GM23338 (cell line): Measurements from ENCODE around the gene KCNJ10. TPM values are rescaled to one million over a fixed set of nuclear protein-coding genes. Genes with fewer than 3 reads are reported as not detected.

Experiments used
- ATAC-seq: fragments of 200-7000 bp; cut with Tn5 transposase; 3 replicates; pipeline ENCODE4 v1.9.1; 2020
- DNase-seq: peaks from one replicate; pipeline ENCODE4 v3.0.0-alpha.2; 2015; ENCODE audit warnings: low spot score
- H2AFZ ChIP-seq: fragments of 200-600 bp; sonication (generic); 2 replicates; pipeline ENCODE4 v1.8.0; 2016; ENCODE audit warnings: antibody characterized with exemption, mild to moderate bottlenecking, moderate library complexity
- H3F3A ChIP-seq: fragments of 200-600 bp; sonication (generic); replicated peaks from 2 replicates; pipeline ENCODE4 v1.8.0; 2017; ENCODE audit warnings: antibody characterized with exemption, mixed run types, low read depth
- H3K27ac ChIP-seq: fragments of 200-600 bp; sonication (generic); 2 replicates; pipeline ENCODE4 v1.6.1; 2016; ENCODE audit warnings: low read depth
- H3K27me3 ChIP-seq: fragments of 200-600 bp; sonication (generic); 2 replicates; pipeline ENCODE4 v1.8.0; 2016; ENCODE audit warnings: mild to moderate bottlenecking, mixed run types, moderate library complexity; ENCODE audit not compliant: insufficient read depth
- H3K36me3 ChIP-seq: fragments of 200-600 bp; sonication (generic); 2 replicates; pipeline ENCODE4 v1.8.0; 2016; ENCODE audit warnings: mild to moderate bottlenecking; ENCODE audit not compliant: insufficient read depth
- H3K4me1 ChIP-seq: fragments of 200-600 bp; sonication (generic); 2 replicates; pipeline ENCODE4 v1.8.0; 2016; ENCODE audit warnings: mild to moderate bottlenecking, moderate library complexity; ENCODE audit not compliant: insufficient read depth
- H3K4me2 ChIP-seq: fragments of 200-600 bp; sonication (generic); 2 replicates; pipeline ENCODE4 v1.7.1; 2017; ENCODE audit warnings: mixed run types
- H3K4me3 ChIP-seq: fragments of 200-600 bp; sonication (generic); 2 replicates; pipeline ENCODE4 v1.6.1; 2016; ENCODE audit warnings: mixed run types
- H3K79me2 ChIP-seq: fragments of 200-600 bp; sonication (generic); replicated peaks from 2 replicates; pipeline ENCODE4 v1.8.0; 2017; ENCODE audit warnings: mild to moderate bottlenecking; ENCODE audit not compliant: insufficient read depth
- H3K9me2 ChIP-seq: fragments of 200-600 bp; sonication (generic); 2 replicates; pipeline ENCODE4 v1.8.0; 2017; ENCODE audit not compliant: insufficient read depth
- H4K20me1 ChIP-seq: fragments of 200-600 bp; sonication (generic); replicated peaks from 2 replicates; pipeline ENCODE4 v1.8.0; 2017; ENCODE audit warnings: mild to moderate bottlenecking; ENCODE audit not compliant: insufficient read depth
- H3K27ac Mint-ChIP-seq: 2 replicates; pipeline ENCODE4 v1.8.0; 2020; ENCODE audit warnings: inconsistent platforms, mild to moderate bottlenecking, moderate library complexity, mixed read lengths
- H3K27me3 Mint-ChIP-seq: 3 replicates; pipeline ENCODE4 v1.8.0; 2022; ENCODE audit warnings: low read depth, mild to moderate bottlenecking, moderate library complexity, mixed read lengths, inconsistent platforms; ENCODE audit not compliant: insufficient read depth, poor library complexity
- H3K36me3 Mint-ChIP-seq: 3 replicates; pipeline ENCODE4 v1.8.0; 2021; ENCODE audit warnings: low read depth, mild to moderate bottlenecking, inconsistent platforms, moderate library complexity, mixed read lengths
- H3K4me1 Mint-ChIP-seq: 3 replicates; pipeline ENCODE4 v1.8.0; 2020; ENCODE audit warnings: mild to moderate bottlenecking, inconsistent platforms, mixed read lengths
- H3K4me3 Mint-ChIP-seq: 3 replicates; pipeline ENCODE4 v1.8.0; 2021; ENCODE audit warnings: moderate library complexity, mild to moderate bottlenecking, inconsistent platforms, mixed read lengths
- H3K9me3 Mint-ChIP-seq: 3 replicates; pipeline ENCODE4 v1.8.0; 2020; ENCODE audit warnings: moderate library complexity, mild to moderate bottlenecking, inconsistent platforms, mixed read lengths
- JUNB ChIP-seq: IDR thresholded peaks from one replicate; pipeline ENCODE4 v1.6.1; 2016; ENCODE audit warnings: antibody characterized with exemption; ENCODE audit not compliant: unreplicated experiment
- STAT1 ChIP-seq: IDR thresholded peaks from one replicate; pipeline ENCODE4 v1.6.1; 2016; ENCODE audit warnings: antibody characterized with exemption; ENCODE audit not compliant: unreplicated experiment
- ZNF114 ChIP-seq: fragments of 250-450 bp; sonication (Bioruptor Pico); IDR thresholded peaks from 2 replicates; pipeline ENCODE4 v1.5.0; 2020; ENCODE audit warnings: mild to moderate bottlenecking, moderate library complexity
- polyA plus RNA-seq: library from polyadenylated mRNA; unstranded; fragments of >200 nt; fragmentation: Nextera tagmentation; extraction: Ambion mirVana; gene quantifications from 2 replicates; pipeline ENCODE4 v1.2.1, GENCODE V29; 2016
- total RNA-seq: library from RNA; depleted of rRNA; stranded (reverse); fragments of >200 nt; shearing (Covaris generic); gene quantifications from 2 replicates; pipeline ENCODE4 v1.2.3, GENCODE V29; 2014
- TF ChIP-seq, protein P1 (sequence below): fragments of 250-450 bp; sonication (Bioruptor Pico); IDR thresholded peaks from 2 replicates; pipeline ENCODE4 v1.5.0; 2020; ENCODE audit warnings: mild to moderate bottlenecking, moderate library complexity
- TF ChIP-seq, protein P2 (sequence below): IDR thresholded peaks from 2 replicates; pipeline ENCODE4 v1.6.1; 2016; ENCODE audit warnings: antibody characterized with exemption

KCNJ10 gene
- total and polyA plus RNA-seq, 2 experiments from 2014 or later = 1.4 to 2.8 TPM

DNA sequence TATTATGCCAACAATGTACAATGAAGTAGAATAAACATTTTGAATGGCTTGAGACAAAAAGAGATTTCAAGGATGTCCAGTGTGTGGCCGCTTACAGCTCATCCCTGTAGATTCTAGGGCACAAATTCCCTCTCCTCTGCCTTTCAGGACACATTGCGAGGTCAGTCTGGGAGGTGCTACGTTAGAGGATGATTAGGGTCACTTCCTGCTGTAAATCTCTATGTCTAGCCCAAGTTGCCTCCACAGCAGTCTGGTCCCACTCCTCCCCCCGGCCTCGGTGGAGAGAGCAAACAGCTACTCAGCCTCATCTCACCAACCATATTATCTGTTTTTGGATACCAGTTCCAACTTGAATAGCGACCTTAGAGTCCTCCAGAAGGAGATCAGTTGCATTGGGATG lies 17.0 kb downstream of the KCNJ10 start (continued):
- TF ChIP-seq, protein P1, sequence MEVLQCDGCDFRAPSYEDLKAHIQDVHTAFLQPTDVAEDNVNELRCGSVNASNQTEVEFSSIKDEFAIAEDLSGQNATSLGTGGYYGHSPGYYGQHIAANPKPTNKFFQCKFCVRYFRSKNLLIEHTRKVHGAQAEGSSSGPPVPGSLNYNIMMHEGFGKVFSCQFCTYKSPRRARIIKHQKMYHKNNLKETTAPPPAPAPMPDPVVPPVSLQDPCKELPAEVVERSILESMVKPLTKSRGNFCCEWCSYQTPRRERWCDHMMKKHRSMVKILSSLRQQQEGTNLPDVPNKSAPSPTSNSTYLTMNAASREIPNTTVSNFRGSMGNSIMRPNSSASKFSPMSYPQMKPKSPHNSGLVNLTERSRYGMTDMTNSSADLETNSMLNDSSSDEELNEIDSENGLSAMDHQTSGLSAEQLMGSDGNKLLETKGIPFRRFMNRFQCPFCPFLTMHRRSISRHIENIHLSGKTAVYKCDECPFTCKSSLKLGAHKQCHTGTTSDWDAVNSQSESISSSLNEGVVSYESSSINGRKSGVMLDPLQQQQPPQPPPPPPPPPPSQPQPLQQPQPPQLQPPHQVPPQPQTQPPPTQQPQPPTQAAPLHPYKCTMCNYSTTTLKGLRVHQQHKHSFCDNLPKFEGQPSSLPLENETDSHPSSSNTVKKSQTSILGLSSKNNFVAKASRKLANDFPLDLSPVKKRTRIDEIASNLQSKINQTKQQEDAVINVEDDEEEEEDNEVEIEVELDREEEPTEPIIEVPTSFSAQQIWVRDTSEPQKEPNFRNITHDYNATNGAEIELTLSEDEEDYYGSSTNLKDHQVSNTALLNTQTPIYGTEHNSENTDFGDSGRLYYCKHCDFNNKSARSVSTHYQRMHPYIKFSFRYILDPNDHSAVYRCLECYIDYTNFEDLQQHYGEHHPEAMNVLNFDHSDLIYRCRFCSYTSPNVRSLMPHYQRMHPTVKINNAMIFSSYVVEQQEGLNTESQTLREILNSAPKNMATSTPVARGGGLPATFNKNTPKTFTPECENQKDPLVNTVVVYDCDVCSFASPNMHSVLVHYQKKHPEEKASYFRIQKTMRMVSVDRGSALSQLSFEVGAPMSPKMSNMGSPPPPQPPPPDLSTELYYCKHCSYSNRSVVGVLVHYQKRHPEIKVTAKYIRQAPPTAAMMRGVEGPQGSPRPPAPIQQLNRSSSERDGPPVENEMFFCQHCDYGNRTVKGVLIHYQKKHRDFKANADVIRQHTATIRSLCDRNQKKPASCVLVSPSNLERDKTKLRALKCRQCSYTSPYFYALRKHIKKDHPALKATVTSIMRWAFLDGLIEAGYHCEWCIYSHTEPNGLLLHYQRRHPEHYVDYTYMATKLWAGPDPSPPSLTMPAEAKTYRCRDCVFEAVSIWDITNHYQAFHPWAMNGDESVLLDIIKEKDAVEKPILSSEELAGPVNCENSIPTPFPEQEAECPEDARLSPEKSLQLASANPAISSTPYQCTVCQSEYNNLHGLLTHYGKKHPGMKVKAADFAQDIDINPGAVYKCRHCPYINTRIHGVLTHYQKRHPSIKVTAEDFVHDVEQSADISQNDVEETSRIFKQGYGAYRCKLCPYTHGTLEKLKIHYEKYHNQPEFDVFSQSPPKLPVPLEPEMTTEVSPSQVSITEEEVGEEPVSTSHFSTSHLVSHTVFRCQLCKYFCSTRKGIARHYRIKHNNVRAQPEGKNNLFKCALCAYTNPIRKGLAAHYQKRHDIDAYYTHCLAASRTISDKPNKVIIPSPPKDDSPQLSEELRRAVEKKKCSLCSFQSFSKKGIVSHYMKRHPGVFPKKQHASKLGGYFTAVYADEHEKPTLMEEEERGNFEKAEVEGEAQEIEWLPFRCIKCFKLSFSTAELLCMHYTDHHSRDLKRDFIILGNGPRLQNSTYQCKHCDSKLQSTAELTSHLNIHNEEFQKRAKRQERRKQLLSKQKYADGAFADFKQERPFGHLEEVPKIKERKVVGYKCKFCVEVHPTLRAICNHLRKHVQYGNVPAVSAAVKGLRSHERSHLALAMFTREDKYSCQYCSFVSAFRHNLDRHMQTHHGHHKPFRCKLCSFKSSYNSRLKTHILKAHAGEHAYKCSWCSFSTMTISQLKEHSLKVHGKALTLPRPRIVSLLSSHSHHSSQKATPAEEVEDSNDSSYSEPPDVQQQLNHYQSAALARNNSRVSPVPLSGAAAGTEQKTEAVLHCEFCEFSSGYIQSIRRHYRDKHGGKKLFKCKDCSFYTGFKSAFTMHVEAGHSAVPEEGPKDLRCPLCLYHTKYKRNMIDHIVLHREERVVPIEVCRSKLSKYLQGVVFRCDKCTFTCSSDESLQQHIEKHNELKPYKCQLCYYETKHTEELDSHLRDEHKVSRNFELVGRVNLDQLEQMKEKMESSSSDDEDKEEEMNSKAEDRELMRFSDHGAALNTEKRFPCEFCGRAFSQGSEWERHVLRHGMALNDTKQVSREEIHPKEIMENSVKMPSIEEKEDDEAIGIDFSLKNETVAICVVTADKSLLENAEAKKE (CRISPR knock-in tag) = no peak
- TF ChIP-seq, protein P2, sequence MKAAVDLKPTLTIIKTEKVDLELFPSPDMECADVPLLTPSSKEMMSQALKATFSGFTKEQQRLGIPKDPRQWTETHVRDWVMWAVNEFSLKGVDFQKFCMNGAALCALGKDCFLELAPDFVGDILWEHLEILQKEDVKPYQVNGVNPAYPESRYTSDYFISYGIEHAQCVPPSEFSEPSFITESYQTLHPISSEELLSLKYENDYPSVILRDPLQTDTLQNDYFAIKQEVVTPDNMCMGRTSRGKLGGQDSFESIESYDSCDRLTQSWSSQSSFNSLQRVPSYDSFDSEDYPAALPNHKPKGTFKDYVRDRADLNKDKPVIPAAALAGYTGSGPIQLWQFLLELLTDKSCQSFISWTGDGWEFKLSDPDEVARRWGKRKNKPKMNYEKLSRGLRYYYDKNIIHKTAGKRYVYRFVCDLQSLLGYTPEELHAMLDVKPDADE = no peak
- no peak for TF ChIP-seq JUNB

DNA sequence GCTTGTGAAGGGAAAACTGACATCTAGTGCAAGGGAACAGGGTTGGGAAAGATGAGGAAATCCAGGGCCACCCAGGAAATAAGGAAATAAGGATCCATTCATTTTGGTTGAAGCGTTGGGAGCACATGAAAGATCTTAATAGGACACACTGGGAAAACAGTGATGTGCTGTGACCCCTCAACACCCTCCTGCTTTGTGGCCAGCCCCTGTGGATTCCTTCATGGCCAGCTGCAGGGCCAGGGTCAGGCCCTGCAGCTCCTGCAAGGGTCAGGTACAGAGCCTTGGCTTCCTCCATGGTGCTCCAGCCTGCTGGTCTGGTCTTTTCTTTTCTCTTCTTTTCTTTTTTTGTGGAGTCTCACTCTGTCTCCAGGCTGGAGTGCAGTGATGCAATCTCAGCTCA lies 19.3 kb downstream of the KCNJ10 start:
- no peaks in the 10 kb centered on the region for H3K9me3 Mint-ChIP-seq
- Histone ChIP-seq H3K4me2 (no peak overlapping the region), H3K27ac (no peak overlapping the region), H3K9me2 (no peaks in the 10 kb centered on the region; the same call in none of the 2 replicates), H3K4me3 (no peak overlapping the region), H4K20me1 (no peaks in the 10 kb centered on the region), H3F3A (0 out of 2 replicates have a peak, but pooled peaks cover 6% of the 10 kb centered on the region), H3K27me3 (no peaks in the 10 kb centered on the region), H3K4me1 (peaks cover 29% of the 10 kb centered on the region), H2AFZ (no peak overlapping the region), H3K79me2 (no peaks in the 10 kb centered on the region), H3K36me3 (no peaks in the 10 kb centered on the region)
- H3K4me3 Mint-ChIP-seq = no peak overlapping the region
- no peaks in the 10 kb centered on the region for H3K36me3 Mint-ChIP-seq
- ATAC-seq (no peak), DNase-seq (no peak)
- H3K4me1 Mint-ChIP-seq = peaks cover 29% of the 10 kb centered on the region
- no peak overlapping the region for H3K27ac Mint-ChIP-seq
- peaks cover 13% of the 10 kb centered on the region for H3K27me3 Mint-ChIP-seq
- TF ChIP-seq ZNF114 (CRISPR knock-in tag) = no peak
- TF ChIP-seq, protein P2 = no peak
- TF ChIP-seq STAT1 = no peak
- TF ChIP-seq, protein P1 (CRISPR knock-in tag) = no peak
